Measurements from ENCODE around the gene CPT1B. TPM values are rescaled to one million over a fixed set of nuclear protein-coding genes. Genes with fewer than 3 reads are reported as not detected.

The CPT1B gene
- total and polyA plus RNA-seq, 10 of the 15 experiments (the other 5 are each of a cell fraction or from before 2014, with no cell fraction given) = 3.5 to 54.0 (median 21.7) TPM

- no peak for TF ChIP-seq ZBTB4 (CRISPR knock-in tag; IDR thresholded peaks at IDR 0.05)
- TF ChIP-seq MLLT1 (IDR thresholded peaks at IDR 0.05) = 0 out of 2 replicates have a peak, but pooled peaks have one; percentile 14
- 0 out of 2 replicates have a peak, but pooled peaks have one; percentile 41 for TF ChIP-seq NBN (IDR thresholded peaks at IDR 0.05)
- peak; percentile 92 for TF ChIP-seq YY1 (IDR thresholded peaks at IDR 0.05; ENCODE audit: low read depth, low read length)
- no peak for TF ChIP-seq IRF5 (IDR thresholded peaks at IDR 0.05; ENCODE audit: borderline replicate concordance)
- peak; percentile 78 to 95 for TF ChIP-seq BHLHE40 (IDR thresholded peaks at IDR 0.05; ENCODE audit: borderline replicate concordance in 1 of 2, low read depth in 2 of 2, low read length in 1 of 2)
- TF ChIP-seq KLF5 (IDR thresholded peaks at IDR 0.05; ENCODE audit: partially characterized antibody) = peak; percentile 24
- TF ChIP-seq ZBED1 (IDR thresholded peaks at IDR 0.05; ENCODE audit: borderline replicate concordance) = no peak
- TF ChIP-seq E2F4 (IDR thresholded peaks at IDR 0.05; ENCODE audit: low read depth, low read length) = peak; percentile 24; the same call in 1 of the 2 replicates
- no peak for TF ChIP-seq TCF7 (IDR thresholded peaks at IDR 0.05; ENCODE audit: borderline replicate concordance)
- TF ChIP-seq POLR2AphosphoS2 (IDR thresholded peaks at IDR 0.05; ENCODE audit: low read depth, low read length) = peak; percentile 71; the same call in 1 of the 2 replicates
- peak; percentile 88 for TF ChIP-seq CREB1 (IDR thresholded peaks at IDR 0.05; ENCODE audit: low read depth)
- peak; percentile 86 for TF ChIP-seq SP1 (IDR thresholded peaks at IDR 0.05; ENCODE audit: low read depth, low read length)
- peak; percentile 79 for TF ChIP-seq NKRF (conservative IDR thresholded peaks at IDR 0.05)
- 0 out of 2 replicates have a peak, but pooled peaks have one; percentile 26 for TF ChIP-seq STAT1 (conservative IDR thresholded peaks at IDR 0.05)
- TF ChIP-seq KDM1A (IDR thresholded peaks at IDR 0.05; ENCODE audit: borderline replicate concordance) = no peak
- TF ChIP-seq FOXM1 (IDR thresholded peaks at IDR 0.05; ENCODE audit: low read depth, low read length) = no peak
- TF ChIP-seq CREM (IDR thresholded peaks at IDR 0.05; ENCODE audit: low read depth) = peak; percentile 80
- TF ChIP-seq RAD21 (IDR thresholded peaks at IDR 0.05; ENCODE audit: insufficient read depth, low read depth, low read length) = no peak
- no peak for TF ChIP-seq IKZF2 (IDR thresholded peaks at IDR 0.05)
- no peak for TF ChIP-seq SUPT20H (IDR thresholded peaks at IDR 0.05; ENCODE audit: borderline replicate concordance, control insufficient read depth, low read depth, low read length)
These were observed 4.5 kb upstream of the CPT1B start, which contains the start of gene CHKB (continued) for GRCh38 chr22:50582493-50583293.
